Sigmoid colon (tissue), 7 donors: ENCODE results near the gene COTL1. TPM values are rescaled to one million over a fixed set of nuclear protein-coding genes. Genes with fewer than 3 reads are reported as not detected.

Experiments used
- DNase-seq: peaks from one replicate; pipeline ENCODE4 v3.0.0-alpha.2; 2019
- H3K27ac ChIP-seq, 4 donors: fragments of 200-600 bp; sonication (generic); one replicate each; pipeline ENCODE4 v1.5.1; 2016 to 2019; ENCODE audit warnings: mild to moderate bottlenecking in 1 of 4
- H3K27me3 ChIP-seq, 3 donors: fragments of 200-600 bp; sonication (generic); one replicate each; pipeline ENCODE4 v1.5.1; 2019; ENCODE audit warnings: mild to moderate bottlenecking in 1 of 3
- H3K36me3 ChIP-seq, 4 donors: fragments of 200-600 bp; sonication (generic); one replicate each; pipeline ENCODE4 v1.5.1; 2016 to 2019
- H3K4me1 ChIP-seq, 4 donors: fragments of 200-600 bp; sonication (generic); one replicate each; pipeline ENCODE4 v1.5.1; 2017 to 2019
- H3K4me3 ChIP-seq, 4 donors: fragments of 200-600 bp; sonication (generic); one replicate each; pipeline ENCODE4 v1.5.1; 2017 to 2019; ENCODE audit warnings: mild to moderate bottlenecking in 2 of 4, moderate library complexity in 1 of 4
- H3K9me3 ChIP-seq, 4 donors: fragments of 200-600 bp in 3 of 4; sonication (generic) in 3 of 4; one replicate each; pipeline versions ENCODE4 v1.5.1 to v1.6.1; 2013 to 2019
- EP300 ChIP-seq, 4 donors: sonication (generic); formaldehyde crosslinking; IDR thresholded peaks; one replicate each; pipeline ENCODE4 v1.6.1; 2017; ENCODE audit warnings: antibody characterized with exemption in 4 of 4
- POLR2A ChIP-seq, 2 donors: fragments of 450-650 bp; IDR thresholded peaks; one replicate each; pipeline ENCODE4 v1.6.1; 2016; ENCODE audit warnings: antibody characterized with exemption in 2 of 2, mild to moderate bottlenecking in 2 of 2, moderate library complexity in 2 of 2
- POLR2AphosphoS5 ChIP-seq, 4 donors: sonication (generic); formaldehyde crosslinking; IDR thresholded peaks; one replicate each; pipeline ENCODE4 v1.6.1; 2017; ENCODE audit warnings: antibody characterized with exemption in 4 of 4
- WGBS, 2 donors: extraction: QIAGEN DNeasy Blood & Tissue Kit; methylation state at CpG; one replicate each; pipeline ENCODE4 v1.1.7; 2013; 5-methylcytosine and 5-hydroxymethylcytosine counted together
- intact Hi-C: fragments of 100-400 bp; cut with DNase I; formaldehyde crosslinking; loops from one replicate; pipeline ENCODE4 v1.15.1; 2023
- polyA plus RNA-seq, 3 donors: library from polyadenylated mRNA; stranded (reverse); fragments of 200-250 nt; gene quantifications; one replicate each; pipeline ENCODE4 v1.2.3, GENCODE V29; 2013
- total RNA-seq, 4 donors: library from RNA; depleted of rRNA; stranded (reverse); fragments of >200 nt; gene quantifications; one replicate each; pipeline ENCODE4 v1.1.0, GENCODE V29; 2016
- TF ChIP-seq, protein P1 (sequence below), 4 experiments: fragments of 450-650 bp in 3 of 4; fragments of 200-600 bp in 1 of 4; IDR thresholded peaks; one replicate each; pipeline ENCODE4 v1.5.1; 2016 to 2019; ENCODE audit warnings: antibody characterized with exemption in 4 of 4, mild to moderate bottlenecking in 3 of 4, moderate library complexity in 2 of 4
- donor health status: healthy with polysubstance abuse.
- donor health status: Bipolar disorder and iron deficiency.
- donor health status: healthy.

The COTL1 gene
- total and polyA plus RNA-seq, 7 donors: 34.6 to 160 (median 48.6) TPM

- Histone ChIP-seq H3K9me3 (no peaks in the 10 kb centered on the region), H3K27ac (peak overlapping the region in 2 of 4 donors; percentile 7 to 88), H3K4me3 (no peak overlapping the region), H3K27me3 (no peaks in the 10 kb centered on the region), H3K36me3 (no peaks in the 10 kb centered on the region), H3K4me1 (peaks cover 0 to 60% (median 35%) of the 10 kb centered on the region in 4 donors)
- WGBS, 2 donors: 40 to 56% methylated on average over 6 of the region's 6 CpGs
- TF ChIP-seq POLR2A (IDR thresholded peaks at IDR 0.05) (no peak), POLR2AphosphoS5 (IDR thresholded peaks at IDR 0.05) (no peak), EP300 (IDR thresholded peaks at IDR 0.05) (no peak)
- TF ChIP-seq, protein P1, sequence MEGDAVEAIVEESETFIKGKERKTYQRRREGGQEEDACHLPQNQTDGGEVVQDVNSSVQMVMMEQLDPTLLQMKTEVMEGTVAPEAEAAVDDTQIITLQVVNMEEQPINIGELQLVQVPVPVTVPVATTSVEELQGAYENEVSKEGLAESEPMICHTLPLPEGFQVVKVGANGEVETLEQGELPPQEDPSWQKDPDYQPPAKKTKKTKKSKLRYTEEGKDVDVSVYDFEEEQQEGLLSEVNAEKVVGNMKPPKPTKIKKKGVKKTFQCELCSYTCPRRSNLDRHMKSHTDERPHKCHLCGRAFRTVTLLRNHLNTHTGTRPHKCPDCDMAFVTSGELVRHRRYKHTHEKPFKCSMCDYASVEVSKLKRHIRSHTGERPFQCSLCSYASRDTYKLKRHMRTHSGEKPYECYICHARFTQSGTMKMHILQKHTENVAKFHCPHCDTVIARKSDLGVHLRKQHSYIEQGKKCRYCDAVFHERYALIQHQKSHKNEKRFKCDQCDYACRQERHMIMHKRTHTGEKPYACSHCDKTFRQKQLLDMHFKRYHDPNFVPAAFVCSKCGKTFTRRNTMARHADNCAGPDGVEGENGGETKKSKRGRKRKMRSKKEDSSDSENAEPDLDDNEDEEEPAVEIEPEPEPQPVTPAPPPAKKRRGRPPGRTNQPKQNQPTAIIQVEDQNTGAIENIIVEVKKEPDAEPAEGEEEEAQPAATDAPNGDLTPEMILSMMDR (IDR thresholded peaks at IDR 0.05): no peak
- no peak for DNase-seq
- intact Hi-C loops: no loop called here
Observed at GRCh38 chr16:84597528-84597896, 20.4 kb downstream of the COTL1 start.

GRCh38 chr16:84596801-84597527 lies 20.9 kb downstream of the COTL1 start:
- intact Hi-C loops: no loop called here
- 91 to 93% methylated on average over 14 of the region's 14 CpGs for WGBS, 2 donors
- DNase-seq: no peak
- peak overlapping the region in 1 of 4 donors; percentile 88 for H3K27ac ChIP-seq
- H3K27me3 ChIP-seq: no peaks in the 10 kb centered on the region
- no peak overlapping the region for H3K4me3 ChIP-seq
- no peaks in the 10 kb centered on the region for H3K9me3 ChIP-seq
- H3K36me3 ChIP-seq: no peaks in the 10 kb centered on the region
- peaks cover 0 to 54% (median 31%) of the 10 kb centered on the region in 4 donors for H3K4me1 ChIP-seq
- TF ChIP-seq, protein P1 (IDR thresholded peaks at IDR 0.05): no peak
- TF ChIP-seq POLR2A (IDR thresholded peaks at IDR 0.05): no peak

DNA sequence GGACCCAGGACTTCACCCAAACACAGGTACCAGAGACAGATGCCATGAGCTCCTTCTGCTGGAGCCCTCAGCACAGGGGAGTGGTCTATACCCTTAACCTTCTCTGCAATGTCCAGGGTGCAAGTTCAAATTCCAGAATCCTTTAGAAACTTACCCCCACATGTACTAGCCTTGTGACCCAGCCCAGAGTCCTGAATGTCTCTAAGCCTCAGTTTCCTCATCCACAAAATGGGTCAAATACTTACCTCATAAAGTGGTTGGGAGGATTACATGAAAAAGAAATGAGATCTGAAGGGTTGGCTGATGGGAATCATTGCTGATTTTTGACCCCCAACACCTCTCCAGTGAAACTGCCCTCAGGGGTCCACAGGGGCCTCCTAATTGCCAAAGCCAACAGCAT lies 21.7 kb downstream of the COTL1 start:
- intact Hi-C loops: no loop called here
- no peaks in the 10 kb centered on the region for H3K36me3 ChIP-seq
- no peaks in the 10 kb centered on the region for H3K9me3 ChIP-seq
- peaks cover 0 to 46% (median 27%) of the 10 kb centered on the region in 4 donors for H3K4me1 ChIP-seq
- H3K27ac ChIP-seq: no peak overlapping the region
- DNase-seq: no peak
- H3K4me3 ChIP-seq: no peak overlapping the region
- no peak for TF ChIP-seq POLR2A (IDR thresholded peaks at IDR 0.05)
- TF ChIP-seq POLR2AphosphoS5 (IDR thresholded peaks at IDR 0.05): no peak
- no peaks in the 10 kb centered on the region for H3K27me3 ChIP-seq

- H3K27me3 ChIP-seq: no peaks in the 10 kb centered on the region
- no peak overlapping the region for H3K27ac ChIP-seq
- H3K4me1 ChIP-seq: peaks cover 0 to 35% (median 16%) of the 10 kb centered on the region in 4 donors
- peaks cover 0 to under 1% (median 0%) of the 10 kb centered on the region in 4 donors for H3K36me3 ChIP-seq
- TF ChIP-seq EP300 (IDR thresholded peaks at IDR 0.05) (no peak), POLR2A (IDR thresholded peaks at IDR 0.05) (no peak), POLR2AphosphoS5 (IDR thresholded peaks at IDR 0.05) (no peak)
- TF ChIP-seq, protein P1 (IDR thresholded peaks at IDR 0.05): no peak
- WGBS, 2 donors: 72 to 77% methylated on average over 15 of the region's 15 CpGs
- no peak overlapping the region for H3K4me3 ChIP-seq
- DNase-seq: no peak
- intact Hi-C loops: no loop called here
- H3K9me3 ChIP-seq: no peaks in the 10 kb centered on the region
Observed at GRCh38 chr16:84595052-84595481, 22.8 kb downstream of the COTL1 start.

GRCh38 chr16:84594725-84595038 lies 23.2 kb downstream of the COTL1 start:
- no peak for DNase-seq
- no peak overlapping the region for H3K27ac ChIP-seq
- TF ChIP-seq EP300 (IDR thresholded peaks at IDR 0.05) (no peak), POLR2A (IDR thresholded peaks at IDR 0.05) (no peak), POLR2AphosphoS5 (IDR thresholded peaks at IDR 0.05) (no peak)
- TF ChIP-seq, protein P1 (IDR thresholded peaks at IDR 0.05): no peak
- no peaks in the 10 kb centered on the region for H3K9me3 ChIP-seq
- intact Hi-C loops: no loop called here
- WGBS, 2 donors: 59 to 79% methylated on average over 9 of the region's 9 CpGs
- H3K4me1 ChIP-seq: peaks cover 0 to 31% (median 12%) of the 10 kb centered on the region in 4 donors
- H3K4me3 ChIP-seq: no peak overlapping the region
- peaks cover 0 to 5% (median 0%) of the 10 kb centered on the region in 4 donors for H3K36me3 ChIP-seq
- H3K27me3 ChIP-seq: no peaks in the 10 kb centered on the region
